Left lung (tissue), 10 donors: Measurements from ENCODE around the gene CCER1. TPM values are rescaled to one million over a fixed set of nuclear protein-coding genes. Genes with fewer than 3 reads are reported as not detected.

Experiments used
- ATAC-seq: fragments of 200-7000 bp; cut with Tn5 transposase; one replicate; pipeline ENCODE4 v1.9.1; 2020; ENCODE audit warnings: moderate library complexity
- DNase-seq, 4 donors: peaks; one replicate each; pipeline ENCODE4 v3.0.0-alpha.2; 2013 to 2020
- H3K27ac ChIP-seq, 2 donors: fragments of 200-600 bp; sonication (generic) in 1 of 2; one replicate each; pipeline versions ENCODE4 v1.5.0 to v1.8.0; 2020 to 2021
- H3K27me3 ChIP-seq, 2 donors: fragments of 200-600 bp; sonication (generic) in 1 of 2; one replicate each; pipeline versions ENCODE4 v1.5.0 to v1.8.0; 2020 to 2021
- H3K36me3 ChIP-seq, 2 donors: fragments of 200-600 bp; sonication (generic) in 1 of 2; one replicate each; pipeline versions ENCODE4 v1.5.0 to v1.8.0; 2020 to 2021
- H3K4me1 ChIP-seq, 2 donors: fragments of 200-600 bp; one replicate each; pipeline ENCODE4 v1.8.0; 2021
- H3K4me3 ChIP-seq, 2 donors: fragments of 200-600 bp; sonication (generic) in 1 of 2; one replicate each; pipeline versions ENCODE4 v1.5.0 to v1.8.0; 2020 to 2021; ENCODE audit warnings: mild to moderate bottlenecking in 1 of 2
- H3K9me3 ChIP-seq, 2 donors: fragments of 200-600 bp; sonication (generic) in 1 of 2; one replicate each; pipeline versions ENCODE4 v1.5.0 to v1.8.0; 2020 to 2021
- CTCF ChIP-seq, 2 donors: fragments of 200-600 bp; sonication (generic) in 1 of 2; IDR thresholded peaks; one replicate each; pipeline versions ENCODE4 v1.5.0 to v1.8.0; 2021; ENCODE audit warnings: antibody characterized with exemption in 2 of 2
- intact Hi-C, 2 donors: fragments of 100-400 bp; cut with DNase I; formaldehyde crosslinking; loops; one replicate each; pipeline versions ENCODE4 v1.11.2 to v1.14.2; 2022
- polyA plus RNA-seq, 6 donors: library from polyadenylated mRNA; unstranded; fragments of 120-200 nt; gene quantifications; one replicate each; pipeline ENCODE4 v1.2.1, GENCODE V29; 2013; ENCODE audit not compliant: insufficient read length in 6 of 6
- total RNA-seq, 2 donors: library from RNA; stranded (reverse); fragmentation: NEBNext Ultra II Directional; extraction: Animal tissue kit (Norgen Biotek cat#: 25700); gene quantifications; one replicate each; pipeline ENCODE4 v1.2.1, GENCODE V29; 2021
- donor health status: DM: no; HTN: yes; CAD: no.
- donor health status: DM: no; HTN: no; CAD: no.

CCER1 gene
- total and polyA plus RNA-seq, 8 donors, result not detected

GRCh38 chr12:90920222-90920621, 34.8 kb downstream of the CCER1 start:
- intact Hi-C loops, result no loop called here
- Histone ChIP-seq H3K4me1 (no peaks in the 10 kb centered on the region), H3K9me3 (no peaks in the 10 kb centered on the region), H3K27me3 (no peaks in the 10 kb centered on the region), H3K36me3 (no peaks in the 10 kb centered on the region), H3K27ac (no peak overlapping the region), H3K4me3 (no peak overlapping the region)
- DNase-seq, result no peak
- no peak for ATAC-seq
- no peak for TF ChIP-seq CTCF (IDR thresholded peaks at IDR 0.05)

GRCh38 chr12:90917431-90917830, 37.5 kb downstream of the CCER1 start:
- Histone ChIP-seq H3K27me3 (no peaks in the 10 kb centered on the region), H3K4me1 (no peaks in the 10 kb centered on the region), H3K4me3 (no peak overlapping the region), H3K9me3 (no peaks in the 10 kb centered on the region), H3K27ac (no peak overlapping the region), H3K36me3 (no peaks in the 10 kb centered on the region)
- DNase-seq (no peak), ATAC-seq (no peak)
- TF ChIP-seq CTCF (IDR thresholded peaks at IDR 0.05), result no peak
- intact Hi-C loops, result no loop called here

GRCh38 chr12:90916516-90916915, 38.5 kb downstream of the CCER1 start:
- no peak for DNase-seq
- intact Hi-C loops, result no loop called here
- no peak overlapping the region for H3K27ac ChIP-seq
- H3K27me3 ChIP-seq, result no peaks in the 10 kb centered on the region
- no peaks in the 10 kb centered on the region for H3K4me1 ChIP-seq
- H3K36me3 ChIP-seq, result no peaks in the 10 kb centered on the region
- H3K9me3 ChIP-seq, result no peaks in the 10 kb centered on the region
- TF ChIP-seq CTCF (IDR thresholded peaks at IDR 0.05), result no peak
- no peak for ATAC-seq
- no peak overlapping the region for H3K4me3 ChIP-seq

GRCh38 chr12:90915353-90915752, 39.6 kb downstream of the CCER1 start:
- DNase-seq (no peak), ATAC-seq (no peak)
- intact Hi-C loops, result no loop called here
- Histone ChIP-seq H3K9me3 (no peaks in the 10 kb centered on the region), H3K27ac (no peak overlapping the region), H3K36me3 (no peaks in the 10 kb centered on the region), H3K27me3 (no peaks in the 10 kb centered on the region), H3K4me1 (no peaks in the 10 kb centered on the region), H3K4me3 (no peak overlapping the region)
- TF ChIP-seq CTCF (IDR thresholded peaks at IDR 0.05), result no peak

- intact Hi-C loops, result no loop called here
- TF ChIP-seq CTCF (IDR thresholded peaks at IDR 0.05), result no peak
- H3K9me3 ChIP-seq, result no peaks in the 10 kb centered on the region
- no peak overlapping the region for H3K4me3 ChIP-seq
- ATAC-seq (no peak), DNase-seq (no peak)
- no peaks in the 10 kb centered on the region for H3K27me3 ChIP-seq
- H3K27ac ChIP-seq, result no peak overlapping the region
- no peaks in the 10 kb centered on the region for H3K4me1 ChIP-seq
- no peaks in the 10 kb centered on the region for H3K36me3 ChIP-seq
Measured at GRCh38 chr12:90910958-90911357, 44.0 kb downstream of the CCER1 start.
